ENCODE results near the gene AKAP13.

The AKAP13 gene

GRCh38 chr15:85781099-85781498, 400.7 kb downstream of the AKAP13 start:
- Histone ChIP-seq H4K20me1 (ENCODE audit: insufficient read depth, low read length) (peaks cover 12% of the 10 kb centered on the region; the same call in 1 of the 2 replicates), H3K4me1 (ENCODE audit: low read length) (no peaks in the 10 kb centered on the region), H3K36me3 (replicated peaks; ENCODE audit: low read depth, low read length) (no peaks in the 10 kb centered on the region)

GRCh38 chr15:85782064-85782463, 401.7 kb downstream of the AKAP13 start:
- peaks cover 4% of the 10 kb centered on the region; the same call in 1 of the 2 replicates for H3K79me2 ChIP-seq (ENCODE audit: low read length)
- H2AFZ ChIP-seq (ENCODE audit: low read depth, low read length), result no peak overlapping the region
- H3K4me3 ChIP-seq (ENCODE audit: low read length), result no peak overlapping the region
- H4K20me1 ChIP-seq (ENCODE audit: insufficient read depth, low read length), result peaks cover 18% of the 10 kb centered on the region; the same call in 1 of the 2 replicates
- no peak overlapping the region for H3K27ac ChIP-seq (ENCODE audit: low read length)
- no peaks in the 10 kb centered on the region for H3K9me3 ChIP-seq (ENCODE audit: insufficient read depth, low read length)
- H3K4me1 ChIP-seq (ENCODE audit: low read length), result no peaks in the 10 kb centered on the region
- no peaks in the 10 kb centered on the region for H3K36me3 ChIP-seq (replicated peaks; ENCODE audit: low read depth, low read length)
- no peak overlapping the region for H3K4me2 ChIP-seq (ENCODE audit: low read length)
- no peaks in the 10 kb centered on the region for H3K27me3 ChIP-seq (ENCODE audit: low read depth, low read length)
- TF ChIP-seq CTCF (IDR thresholded peaks at IDR 0.05; ENCODE audit: low read depth, low read length), result no peak
- TF ChIP-seq EZH2phosphoT487 (IDR thresholded peaks at IDR 0.05; ENCODE audit: low read depth), result no peak
- no peak overlapping the region for H3K9ac ChIP-seq (ENCODE audit: low read length)

More at GRCh38 chr15:85781099-85781498, 400.7 kb downstream of the AKAP13 start:
- Histone ChIP-seq H3K27me3 (ENCODE audit: low read depth, low read length) (no peaks in the 10 kb centered on the region), H3K4me3 (ENCODE audit: low read length) (no peak overlapping the region), H3K9me3 (ENCODE audit: insufficient read depth, low read length) (no peaks in the 10 kb centered on the region), H2AFZ (ENCODE audit: low read depth, low read length) (no peak overlapping the region), H3K79me2 (ENCODE audit: low read length) (peaks cover 2% of the 10 kb centered on the region; the same call in 1 of the 2 replicates), H3K9ac (ENCODE audit: low read length) (no peak overlapping the region), H3K27ac (ENCODE audit: low read length) (no peak overlapping the region), H3K4me2 (ENCODE audit: low read length) (no peak overlapping the region)
- no peak for TF ChIP-seq EZH2phosphoT487 (IDR thresholded peaks at IDR 0.05; ENCODE audit: low read depth)
- TF ChIP-seq CTCF (IDR thresholded peaks at IDR 0.05; ENCODE audit: low read depth, low read length), result no peak

GRCh38 chr15:85785887-85786780, 405.7 kb downstream of the AKAP13 start:
- no peak for TF ChIP-seq EZH2phosphoT487 (IDR thresholded peaks at IDR 0.05; ENCODE audit: low read depth)
- TF ChIP-seq CTCF (IDR thresholded peaks at IDR 0.05; ENCODE audit: low read depth, low read length), result no peak
- no peak overlapping the region for H3K27ac ChIP-seq (ENCODE audit: low read length)
- no peaks in the 10 kb centered on the region for H3K9me3 ChIP-seq (ENCODE audit: insufficient read depth, low read length)
- no peak overlapping the region for H3K9ac ChIP-seq (ENCODE audit: low read length)
- H3K4me3 ChIP-seq (ENCODE audit: low read length), result no peak overlapping the region
- no peaks in the 10 kb centered on the region for H3K4me1 ChIP-seq (ENCODE audit: low read length)
- H3K27me3 ChIP-seq (ENCODE audit: low read depth, low read length), result no peaks in the 10 kb centered on the region
- H2AFZ ChIP-seq (ENCODE audit: low read depth, low read length), result no peak overlapping the region
- H4K20me1 ChIP-seq (ENCODE audit: insufficient read depth, low read length), result peaks cover 14% of the 10 kb centered on the region; the same call in 1 of the 2 replicates
- H3K36me3 ChIP-seq (replicated peaks; ENCODE audit: low read depth, low read length), result no peaks in the 10 kb centered on the region
- H3K4me2 ChIP-seq (ENCODE audit: low read length), result no peak overlapping the region
- H3K79me2 ChIP-seq (ENCODE audit: low read length), result peaks cover 8% of the 10 kb centered on the region; the same call in 1 of the 2 replicates

GRCh38 chr15:85786781-85787114, 406.3 kb downstream of the AKAP13 start:
- no peaks in the 10 kb centered on the region for H3K27me3 ChIP-seq (ENCODE audit: low read depth, low read length)
- no peaks in the 10 kb centered on the region for H3K4me1 ChIP-seq (ENCODE audit: low read length)
- peaks cover 8% of the 10 kb centered on the region; the same call in 1 of the 2 replicates for H3K79me2 ChIP-seq (ENCODE audit: low read length)
- no peaks in the 10 kb centered on the region for H3K9me3 ChIP-seq (ENCODE audit: insufficient read depth, low read length)
- no peak overlapping the region for H3K4me2 ChIP-seq (ENCODE audit: low read length)
- H2AFZ ChIP-seq (ENCODE audit: low read depth, low read length), result no peak overlapping the region
- TF ChIP-seq EZH2phosphoT487 (IDR thresholded peaks at IDR 0.05; ENCODE audit: low read depth), result no peak
- TF ChIP-seq CTCF (IDR thresholded peaks at IDR 0.05; ENCODE audit: low read depth, low read length), result no peak
- H3K27ac ChIP-seq (ENCODE audit: low read length), result no peak overlapping the region
- H3K4me3 ChIP-seq (ENCODE audit: low read length), result no peak overlapping the region
- no peaks in the 10 kb centered on the region for H3K36me3 ChIP-seq (replicated peaks; ENCODE audit: low read depth, low read length)
- H4K20me1 ChIP-seq (ENCODE audit: insufficient read depth, low read length), result peaks cover 18% of the 10 kb centered on the region
- H3K9ac ChIP-seq (ENCODE audit: low read length), result no peak overlapping the region

All from OCI-LY3 (cell line).